ENCODE results near the gene MGP.

DNA sequence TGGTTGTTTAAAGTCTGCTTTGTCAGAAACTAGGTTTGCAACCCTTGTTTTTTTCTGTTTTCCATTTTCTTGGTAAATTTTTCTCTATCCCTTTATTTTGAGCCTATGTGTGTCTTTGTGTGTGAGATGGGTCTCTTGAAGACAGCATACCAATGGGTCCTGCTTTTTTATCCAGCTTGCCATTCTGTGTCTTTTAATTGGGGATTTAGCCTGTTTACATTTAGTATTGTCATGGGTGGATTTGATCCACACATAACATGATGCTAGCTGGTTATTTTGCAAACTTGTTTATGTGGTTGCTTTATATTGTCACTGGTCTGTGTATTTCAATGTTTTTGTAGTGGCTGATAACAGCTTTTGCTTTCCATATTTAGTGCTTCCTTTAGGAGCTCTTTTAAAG lies 25.2 kb downstream of the MGP start:
- no peak for TF ChIP-seq TAF1 (IDR thresholded peaks at IDR 0.05; ENCODE audit: borderline replicate concordance, low read depth, low read length)
- no peak for TF ChIP-seq POLR2A (IDR thresholded peaks at IDR 0.05; ENCODE audit: low read depth, low read length)

Data from GM12892 (cell line).